Kidney (tissue), 14 donors: ENCODE measurements around the gene LENG9. TPM values are rescaled to one million over a fixed set of nuclear protein-coding genes. Genes with fewer than 3 reads are reported as not detected.
A peak's percentile ranks its signal among the peaks of the same experiment; 100 is the strongest.

Source experiments
- DNase-seq, 5 donors: peaks; one replicate each; pipeline ENCODE4 v3.0.0-alpha.2; 2013 to 2020
- FAIRE-seq: peaks from 2 replicates; lab custom pipeline; 2012; peaks lifted over from hg19 to GRCh38; lab: Jason Lieb, UNC
- H3K27ac ChIP-seq, 2 donors: one replicate each; pipeline ENCODE4 v1.7.0; 2013; ENCODE audit warnings: low read depth in 2 of 2, low read length in 2 of 2, inconsistent platforms in 1 of 2
- H3K27me3 ChIP-seq: one replicate; pipeline ENCODE4 v1.7.1; 2013; ENCODE audit warnings: low read length, inconsistent platforms; ENCODE audit not compliant: control insufficient read depth, insufficient read depth
- H3K36me3 ChIP-seq, 3 donors: one replicate each; pipeline versions ENCODE4 v1.7.0 to v1.7.1; 2013; ENCODE audit warnings: low read length in 3 of 3, control low read depth in 1 of 3, inconsistent platforms in 1 of 3; ENCODE audit not compliant: insufficient read depth in 3 of 3, control insufficient read depth in 2 of 3
- H3K4me1 ChIP-seq, 3 donors: one replicate each; pipeline versions ENCODE4 v1.7.0 to v1.7.1; 2013; ENCODE audit warnings: low read length in 3 of 3, inconsistent platforms in 1 of 3, low read depth in 1 of 3; ENCODE audit not compliant: control insufficient read depth in 2 of 3, insufficient read depth in 2 of 3
- H3K4me3 ChIP-seq, 3 donors: one replicate each; pipeline versions ENCODE4 v1.7.0 to v1.8.1; 2013; ENCODE audit warnings: low read length in 3 of 3, control low read depth in 1 of 3, inconsistent platforms in 1 of 3
- H3K9ac ChIP-seq, 3 donors: one replicate each; pipeline versions ENCODE4 v1.7.0 to v1.7.1; 2013; ENCODE audit warnings: low read length in 3 of 3, control low read depth in 1 of 3, inconsistent platforms in 1 of 3
- H3K9me3 ChIP-seq, 3 donors: one replicate each; pipeline versions ENCODE4 v1.7.0 to v1.7.1; 2013; ENCODE audit warnings: low read length in 3 of 3, control low read depth in 1 of 3, inconsistent platforms in 1 of 3; ENCODE audit not compliant: control insufficient read depth in 2 of 3, insufficient read depth in 1 of 3
- CTCF ChIP-seq: IDR thresholded peaks from 3 replicates; pipeline ENCODE4 v1.5.1; 2012; ENCODE audit warnings: mild to moderate bottlenecking, moderate library complexity, borderline replicate concordance; ENCODE audit not compliant: insufficient read depth; ENCODE audit errors: extremely low read depth
- intact Hi-C: fragments of 100-400 bp; cut with DNase I; formaldehyde crosslinking; loops from one replicate; pipeline ENCODE4 v1.11.1; 2022
- polyA plus RNA-seq: library from polyadenylated mRNA; stranded (reverse); fragments of 350-450 nt; fragmentation: Illumina TruSeq; extraction: RNeasy Lipid Tissue Mini Kit (QIAGEN cat#74804); gene quantifications from one replicate; pipeline ENCODE4 v1.2.3, GENCODE V29; 2014; ENCODE audit warnings: low read depth, low replicate concordance; ENCODE audit not compliant: insufficient read depth
- total RNA-seq: library from RNA; stranded (reverse); fragmentation: NEBNext Ultra II Directional; extraction: Animal tissue kit (Norgen Biotek cat#: 25700); gene quantifications from one replicate; pipeline ENCODE4 v1.2.1, GENCODE V29; 2021
- donor health status: control.
- donor health status: control.
- donor health status: control.
- donor health status: control.
- donor health status: control.
- donor health status: DM: yes; HTN: yes; CAD: no.
- donor health status: Normal renal cell carcinoma (clear cell type).

LENG9 gene
- total and polyA plus RNA-seq, 2 donors from 2014 or later: 2.0 to 6.8 TPM

GRCh38 chr19:54429545-54430227, 33.9 kb downstream of the LENG9 start:
- H3K27ac ChIP-seq: no peak overlapping the region
- H3K36me3 ChIP-seq: no peaks in the 10 kb centered on the region
- peaks cover 0 to 3% (median 3%) of the 10 kb centered on the region in 3 donors for H3K4me1 ChIP-seq
- no peak for TF ChIP-seq CTCF
- FAIRE-seq (no peak), DNase-seq (peak in 1 of 5 donors; percentile 74)
- H3K9ac ChIP-seq: no peak overlapping the region
- H3K9me3 ChIP-seq: no peaks in the 10 kb centered on the region
- intact Hi-C loops: no loop called here
- H3K4me3 ChIP-seq: no peak overlapping the region
- H3K27me3 ChIP-seq: no peaks in the 10 kb centered on the region

- no peaks in the 10 kb centered on the region for H3K9me3 ChIP-seq
- H3K4me3 ChIP-seq: no peak overlapping the region
- no peak overlapping the region for H3K27ac ChIP-seq
- intact Hi-C loops: no loop called here
- no peaks in the 10 kb centered on the region for H3K36me3 ChIP-seq
- H3K27me3 ChIP-seq: no peaks in the 10 kb centered on the region
- no peak overlapping the region for H3K9ac ChIP-seq
- no peak for FAIRE-seq
- peaks cover 0 to 3% (median 0%) of the 10 kb centered on the region in 3 donors for H3K4me1 ChIP-seq
- TF ChIP-seq CTCF: no peak
- DNase-seq: no peak
Measured at GRCh38 chr19:54429176-54429495, 34.4 kb downstream of the LENG9 start.

- Histone ChIP-seq H3K4me3 (no peak overlapping the region), H3K36me3 (no peaks in the 10 kb centered on the region), H3K27me3 (no peaks in the 10 kb centered on the region), H3K9ac (no peak overlapping the region), H3K27ac (no peak overlapping the region), H3K9me3 (no peaks in the 10 kb centered on the region), H3K4me1 (peaks cover 0 to 3% (median 0%) of the 10 kb centered on the region in 3 donors)
- no peak for TF ChIP-seq CTCF
- DNase-seq (peak in 1 of 5 donors; percentile 52), FAIRE-seq (no peak)
- intact Hi-C loops: no loop called here
Measured at GRCh38 chr19:54428323-54429175, 35.0 kb downstream of the LENG9 start.
